ENCODE results near the gene CMYA5.
"Not testable (repeated sequence)": the region's sequence is repeated elsewhere in the genome, so short reads cannot be mapped to it uniquely, and the experiment has no call there.

DNA sequence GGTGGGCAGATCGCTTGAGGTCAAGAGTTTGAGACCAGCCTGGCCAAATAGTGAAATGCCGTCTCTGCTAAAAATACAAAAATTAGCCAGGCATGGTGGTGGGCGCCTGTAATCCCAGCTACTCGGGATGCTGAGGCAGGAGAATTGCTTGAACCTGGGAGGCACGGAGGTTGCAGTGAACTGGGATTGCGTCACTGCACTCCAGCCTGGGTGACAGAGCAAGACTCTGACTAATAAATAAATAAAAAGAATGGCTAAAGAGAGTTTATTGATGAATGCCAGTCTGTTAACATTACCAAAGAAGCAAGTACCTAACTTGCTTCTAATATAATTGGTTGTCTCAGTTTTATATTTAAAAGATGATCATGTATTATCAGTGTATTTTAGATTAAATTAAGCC is 13.3 kb upstream of the CMYA5 start:
- TF ChIP-seq, protein P1, sequence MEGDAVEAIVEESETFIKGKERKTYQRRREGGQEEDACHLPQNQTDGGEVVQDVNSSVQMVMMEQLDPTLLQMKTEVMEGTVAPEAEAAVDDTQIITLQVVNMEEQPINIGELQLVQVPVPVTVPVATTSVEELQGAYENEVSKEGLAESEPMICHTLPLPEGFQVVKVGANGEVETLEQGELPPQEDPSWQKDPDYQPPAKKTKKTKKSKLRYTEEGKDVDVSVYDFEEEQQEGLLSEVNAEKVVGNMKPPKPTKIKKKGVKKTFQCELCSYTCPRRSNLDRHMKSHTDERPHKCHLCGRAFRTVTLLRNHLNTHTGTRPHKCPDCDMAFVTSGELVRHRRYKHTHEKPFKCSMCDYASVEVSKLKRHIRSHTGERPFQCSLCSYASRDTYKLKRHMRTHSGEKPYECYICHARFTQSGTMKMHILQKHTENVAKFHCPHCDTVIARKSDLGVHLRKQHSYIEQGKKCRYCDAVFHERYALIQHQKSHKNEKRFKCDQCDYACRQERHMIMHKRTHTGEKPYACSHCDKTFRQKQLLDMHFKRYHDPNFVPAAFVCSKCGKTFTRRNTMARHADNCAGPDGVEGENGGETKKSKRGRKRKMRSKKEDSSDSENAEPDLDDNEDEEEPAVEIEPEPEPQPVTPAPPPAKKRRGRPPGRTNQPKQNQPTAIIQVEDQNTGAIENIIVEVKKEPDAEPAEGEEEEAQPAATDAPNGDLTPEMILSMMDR (IDR thresholded peaks at IDR 0.05) = not testable (repeated sequence)
- not testable (repeated sequence) for TF ChIP-seq POLR2A (IDR thresholded peaks at IDR 0.05)
